HG02642 (cell line): ENCODE data around the gene MIEN1.
"Not testable (repeated sequence)": the region's sequence is repeated elsewhere in the genome, so short reads cannot be mapped to it uniquely, and the experiment has no call there.

ENCODE experiments used
- ATAC-seq: cut with Tn5 transposase; IDR thresholded peaks from one replicate; pipeline ENCODE4 v1.9.1; 2021; ENCODE audit warnings: mild to moderate bottlenecking; ENCODE audit not compliant: unreplicated experiment, poor library complexity

The MIEN1 gene

DNA sequence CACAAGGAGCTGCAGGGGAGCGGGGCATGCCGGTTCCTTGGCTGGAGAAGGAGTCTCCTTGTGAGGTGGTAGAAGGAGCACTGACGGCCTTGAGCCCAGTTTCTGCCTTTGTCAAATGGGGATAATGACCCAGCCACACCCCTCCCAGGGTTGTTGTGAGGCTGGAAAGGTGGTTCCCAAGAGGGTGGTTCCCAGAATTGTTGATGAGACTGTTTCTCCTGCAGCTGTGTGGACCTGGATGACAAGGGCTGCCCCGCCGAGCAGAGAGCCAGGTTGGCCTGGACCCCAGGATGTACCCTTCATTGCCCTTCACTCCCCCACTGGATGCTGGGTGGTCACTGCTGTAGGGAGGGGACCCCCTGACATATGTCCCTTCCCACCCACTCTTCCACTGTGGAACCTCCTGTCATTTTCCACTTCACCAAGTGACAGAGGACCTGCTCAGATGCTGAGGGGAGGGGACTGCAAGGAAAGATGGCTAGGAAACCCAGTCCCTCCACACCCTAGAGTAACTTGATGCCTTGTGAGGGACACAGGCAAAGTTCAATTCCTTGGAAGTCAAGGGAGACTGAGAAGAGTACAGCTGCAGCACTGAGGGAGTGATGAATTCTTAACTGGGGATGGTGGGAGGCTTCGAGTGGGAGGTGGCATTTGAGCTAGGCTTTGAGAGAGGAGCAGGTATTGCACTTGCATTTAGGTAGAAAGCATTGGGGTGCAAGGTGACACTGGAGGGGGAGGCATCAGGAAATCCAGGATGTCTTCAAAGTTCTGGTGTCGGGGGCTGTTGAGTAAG, 10.6 kb downstream of the MIEN1 start:
- ATAC-seq = no peak

DNA sequence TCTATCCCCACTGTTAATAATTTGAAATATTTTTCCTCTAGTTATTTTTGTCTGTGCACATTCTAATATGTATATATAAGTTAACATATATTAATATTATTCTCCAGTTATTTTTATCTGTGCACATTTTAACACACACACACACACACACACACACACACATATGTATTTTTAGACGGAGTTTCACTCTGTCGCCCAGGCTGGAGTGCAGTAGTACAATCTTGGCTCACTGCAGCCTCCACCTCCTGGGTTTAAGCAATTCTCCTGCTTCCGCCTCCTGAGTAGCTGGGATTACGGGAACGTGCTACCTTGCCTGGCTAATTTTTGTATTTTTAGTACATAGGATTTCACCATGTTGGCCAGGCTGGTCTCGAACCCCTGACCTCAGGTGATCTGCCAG, 12.7 kb downstream of the MIEN1 start:
- no peak for ATAC-seq

DNA sequence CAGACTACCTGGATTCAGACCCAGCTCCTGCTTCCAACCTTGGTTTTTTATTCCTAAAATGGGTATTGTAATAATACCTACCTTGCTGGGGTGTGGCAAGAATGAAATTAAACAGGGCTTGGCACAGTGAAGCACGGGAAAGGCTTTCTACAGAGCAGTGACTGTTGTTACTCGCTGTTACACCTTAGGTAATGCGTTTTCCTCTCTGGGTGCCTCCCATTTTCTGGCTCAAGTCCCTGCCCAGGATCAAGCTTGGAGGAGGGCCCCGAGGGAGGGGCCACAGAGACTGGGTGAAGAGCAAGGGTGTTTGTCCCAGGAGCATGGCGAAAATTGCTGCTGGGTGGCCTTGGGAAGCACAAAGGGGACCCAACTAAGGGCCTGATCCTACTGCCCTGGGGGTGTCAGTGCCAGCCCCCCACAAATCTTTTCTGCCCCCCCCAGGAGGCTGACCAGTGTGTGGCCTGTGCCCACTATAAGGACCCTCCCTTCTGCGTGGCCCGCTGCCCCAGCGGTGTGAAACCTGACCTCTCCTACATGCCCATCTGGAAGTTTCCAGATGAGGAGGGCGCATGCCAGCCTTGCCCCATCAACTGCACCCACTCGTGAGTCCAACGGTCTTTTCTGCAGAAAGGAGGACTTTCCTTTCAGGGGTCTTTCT, 13.3 kb downstream of the MIEN1 start:
- no peak for ATAC-seq

DNA sequence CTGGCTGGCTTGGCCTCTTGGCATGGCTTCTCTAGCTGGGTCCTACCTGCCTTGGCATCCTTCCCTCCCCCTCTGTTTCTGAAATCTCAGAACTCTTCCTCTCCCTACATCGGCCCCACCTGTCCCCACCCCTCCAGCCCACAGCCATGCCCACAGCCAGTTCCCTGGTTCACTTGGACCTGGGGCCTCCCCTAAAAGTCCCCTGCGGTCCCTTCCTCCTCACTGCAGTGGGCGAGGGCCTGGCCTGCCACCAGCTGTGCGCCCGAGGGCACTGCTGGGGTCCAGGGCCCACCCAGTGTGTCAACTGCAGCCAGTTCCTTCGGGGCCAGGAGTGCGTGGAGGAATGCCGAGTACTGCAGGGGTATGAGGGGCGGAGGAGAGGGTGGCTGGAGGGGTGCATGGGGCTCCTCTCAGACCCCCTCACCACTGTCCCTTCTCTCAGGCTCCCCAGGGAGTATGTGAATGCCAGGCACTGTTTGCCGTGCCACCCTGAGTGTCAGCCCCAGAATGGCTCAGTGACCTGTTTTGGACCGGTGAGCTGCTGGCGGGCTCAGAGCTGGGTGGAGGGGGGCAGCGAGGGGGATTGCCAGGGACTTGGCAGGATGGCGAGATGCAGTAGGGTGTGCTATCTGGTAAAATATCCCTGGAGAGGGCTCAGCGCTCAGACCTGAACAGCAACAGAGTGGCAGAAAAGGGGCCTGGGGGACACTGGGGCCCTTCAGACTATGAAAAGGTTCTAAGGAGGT, 14.1 kb downstream of the MIEN1 start:
- no peak for ATAC-seq

DNA sequence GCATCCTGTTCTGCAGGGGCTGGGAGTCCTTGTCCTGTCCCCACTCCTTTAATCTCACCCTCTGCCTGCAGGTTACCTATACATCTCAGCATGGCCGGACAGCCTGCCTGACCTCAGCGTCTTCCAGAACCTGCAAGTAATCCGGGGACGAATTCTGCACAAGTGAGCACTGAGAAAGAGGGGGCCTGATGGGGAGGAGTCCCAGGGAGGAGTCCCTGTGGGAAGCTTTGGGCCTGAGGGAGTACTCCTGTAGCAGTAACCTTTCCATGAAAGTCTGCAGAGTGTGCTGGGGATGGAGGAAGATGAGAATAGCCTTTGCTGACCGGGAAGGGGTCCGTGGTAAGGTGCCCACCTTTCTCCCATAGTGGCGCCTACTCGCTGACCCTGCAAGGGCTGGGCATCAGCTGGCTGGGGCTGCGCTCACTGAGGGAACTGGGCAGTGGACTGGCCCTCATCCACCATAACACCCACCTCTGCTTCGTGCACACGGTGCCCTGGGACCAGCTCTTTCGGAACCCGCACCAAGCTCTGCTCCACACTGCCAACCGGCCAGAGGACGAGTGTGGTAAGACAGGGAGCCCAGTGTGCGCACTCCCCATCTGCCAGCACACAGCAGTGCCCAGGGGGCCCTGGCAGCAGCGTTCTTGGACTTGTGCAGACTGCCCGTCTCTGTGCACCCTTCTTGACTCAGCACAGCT, 14.8 kb downstream of the MIEN1 start:
- no peak for ATAC-seq

DNA sequence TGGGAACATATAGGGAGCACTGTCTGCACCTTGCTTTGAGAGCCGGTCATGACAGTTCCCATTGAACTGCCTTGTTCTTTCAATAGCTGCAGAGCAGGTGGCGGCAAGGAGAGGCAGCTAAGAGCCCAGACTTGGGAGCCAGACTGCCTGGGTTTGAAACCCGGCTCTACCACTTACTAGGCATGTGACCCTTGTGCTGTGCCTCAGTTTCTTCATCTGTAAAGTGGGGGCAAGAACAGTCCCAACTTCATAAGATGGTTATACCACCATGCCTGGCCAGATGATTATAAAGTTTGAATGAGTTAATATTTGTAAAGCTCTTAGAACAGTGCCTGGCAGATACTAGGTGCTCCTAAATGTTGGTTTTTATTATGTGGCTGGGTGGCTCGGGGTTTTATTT, 16.1 kb downstream of the MIEN1 start:
- ATAC-seq = no peak

DNA sequence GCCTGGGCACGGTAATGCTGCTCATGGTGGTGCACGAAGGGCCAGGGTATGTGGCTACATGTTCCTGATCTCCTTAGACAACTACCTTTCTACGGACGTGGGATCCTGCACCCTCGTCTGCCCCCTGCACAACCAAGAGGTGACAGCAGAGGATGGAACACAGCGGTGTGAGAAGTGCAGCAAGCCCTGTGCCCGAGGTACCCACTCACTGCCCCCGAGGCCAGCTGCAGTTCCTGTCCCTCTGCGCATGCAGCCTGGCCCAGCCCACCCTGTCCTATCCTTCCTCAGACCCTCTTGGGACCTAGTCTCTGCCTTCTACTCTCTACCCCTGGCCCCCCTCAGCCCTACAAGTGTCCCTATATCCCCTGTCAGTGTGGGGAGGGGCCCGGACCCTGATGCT, 18.5 kb downstream of the MIEN1 start:
- ATAC-seq = no peak

DNA sequence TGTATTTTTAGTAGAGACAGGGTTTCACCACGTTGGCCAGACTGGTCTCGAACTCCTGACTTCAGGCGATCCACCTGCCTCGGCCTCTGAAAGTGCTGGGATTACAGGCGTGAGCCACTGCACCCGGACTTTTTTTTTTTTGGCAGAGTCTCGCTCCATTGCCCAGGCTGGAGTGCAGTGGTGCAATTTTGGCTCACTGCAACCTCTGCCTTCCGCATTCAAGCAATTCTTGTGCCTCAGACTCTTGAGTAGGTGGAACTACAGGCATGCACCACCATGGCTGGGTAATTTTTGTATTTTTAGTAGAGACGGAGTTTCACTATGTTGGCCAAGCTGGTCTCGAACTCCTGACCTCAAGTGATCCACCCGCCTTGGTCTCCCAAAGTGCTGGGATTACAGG, 19.3 kb downstream of the MIEN1 start:
- ATAC-seq = not testable (repeated sequence)

GRCh38 chr17:39709998-39710964, 20.1 kb downstream of the MIEN1 start:
- no peak for ATAC-seq

DNA sequence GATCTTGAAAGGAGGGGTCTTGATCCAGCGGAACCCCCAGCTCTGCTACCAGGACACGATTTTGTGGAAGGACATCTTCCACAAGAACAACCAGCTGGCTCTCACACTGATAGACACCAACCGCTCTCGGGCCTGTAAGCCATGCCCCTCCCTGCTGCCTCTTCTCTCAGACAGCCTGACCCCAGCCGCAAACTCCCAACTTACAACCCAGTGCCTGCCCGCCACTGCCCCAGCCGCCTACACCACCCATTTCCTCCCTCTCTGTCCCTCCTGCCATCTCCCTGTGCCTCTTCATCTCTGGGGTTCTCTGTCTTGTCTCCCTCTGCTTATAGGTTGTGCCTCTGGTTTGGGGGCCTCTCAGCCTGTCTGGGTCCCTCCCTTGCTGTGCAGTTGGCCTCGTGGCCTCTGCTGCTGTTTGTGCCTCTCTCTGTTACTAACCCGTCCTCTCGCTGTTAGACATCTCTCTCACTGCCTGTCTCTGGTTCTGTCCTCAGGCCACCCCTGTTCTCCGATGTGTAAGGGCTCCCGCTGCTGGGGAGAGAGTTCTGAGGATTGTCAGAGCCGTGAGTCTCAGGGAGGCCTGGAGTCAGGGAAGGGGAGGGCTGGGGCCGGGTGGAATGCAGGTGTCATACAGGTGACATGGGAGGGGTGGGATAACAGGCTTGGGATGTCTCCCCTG, 20.9 kb downstream of the MIEN1 start:
- ATAC-seq = no peak

DNA sequence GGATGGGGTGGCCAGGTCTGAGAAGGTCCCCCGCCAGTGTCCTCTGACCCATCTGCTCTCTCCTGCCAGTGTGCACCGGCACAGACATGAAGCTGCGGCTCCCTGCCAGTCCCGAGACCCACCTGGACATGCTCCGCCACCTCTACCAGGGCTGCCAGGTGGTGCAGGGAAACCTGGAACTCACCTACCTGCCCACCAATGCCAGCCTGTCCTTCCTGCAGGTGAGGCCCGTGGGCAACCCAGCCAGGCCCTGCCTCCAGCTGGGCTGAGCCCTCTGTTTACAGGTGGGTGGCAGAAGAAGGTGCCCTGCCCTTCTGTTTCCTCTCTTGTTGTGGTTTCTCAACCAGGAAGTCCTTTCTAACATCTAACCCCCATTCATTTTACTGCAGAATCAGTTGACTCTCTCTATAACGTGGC, 23.4 kb downstream of the MIEN1 start:
- ATAC-seq = no peak

DNA sequence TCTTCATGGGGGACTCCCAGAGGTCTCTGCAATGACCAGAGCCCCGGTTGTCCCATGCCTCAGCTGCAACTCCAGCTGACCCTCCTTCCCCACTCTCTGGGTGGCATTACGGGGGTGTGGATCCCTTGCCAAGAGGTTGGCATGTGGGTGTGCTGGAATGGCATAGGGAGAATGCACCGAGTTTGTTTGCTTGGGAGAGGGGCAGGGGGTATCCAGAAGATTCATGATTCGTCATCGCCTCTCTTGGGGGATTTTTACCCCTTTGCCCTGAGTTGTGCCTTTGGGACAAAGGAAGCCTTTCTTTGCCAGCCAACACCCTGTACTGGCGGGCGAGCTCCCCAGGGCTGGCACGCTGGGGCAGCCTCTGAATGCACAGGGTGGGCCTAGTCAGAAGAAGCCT, 23.9 kb downstream of the MIEN1 start:
- no peak for ATAC-seq

DNA sequence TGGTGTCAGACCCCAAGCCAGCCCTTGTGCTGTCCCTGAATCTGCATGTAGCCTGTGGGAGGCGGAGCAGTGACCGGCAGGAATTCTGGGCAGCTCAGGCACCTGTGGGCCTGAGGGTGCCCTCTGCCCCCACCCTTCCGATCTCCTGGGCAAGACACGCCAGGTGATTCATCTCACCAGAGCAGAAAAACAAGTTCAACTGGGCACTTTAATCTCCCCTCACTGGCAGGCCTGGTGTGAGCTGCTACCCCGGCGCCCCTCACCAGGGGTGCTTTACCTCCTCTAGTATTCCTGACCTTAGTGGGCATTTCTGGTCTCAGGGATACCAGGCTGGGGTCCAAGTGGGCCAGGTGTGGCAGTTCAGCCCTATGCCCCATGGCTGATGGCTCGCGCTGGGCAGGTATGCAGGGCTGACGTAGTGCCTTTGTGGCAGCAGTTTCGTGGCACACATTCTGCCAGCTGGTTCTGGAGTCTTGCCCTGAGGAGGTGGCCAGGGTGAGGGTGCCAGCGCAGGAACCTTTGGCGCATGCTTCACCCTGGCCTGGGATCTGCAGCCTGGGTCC, 24.5 kb downstream of the MIEN1 start:
- ATAC-seq = no peak

DNA sequence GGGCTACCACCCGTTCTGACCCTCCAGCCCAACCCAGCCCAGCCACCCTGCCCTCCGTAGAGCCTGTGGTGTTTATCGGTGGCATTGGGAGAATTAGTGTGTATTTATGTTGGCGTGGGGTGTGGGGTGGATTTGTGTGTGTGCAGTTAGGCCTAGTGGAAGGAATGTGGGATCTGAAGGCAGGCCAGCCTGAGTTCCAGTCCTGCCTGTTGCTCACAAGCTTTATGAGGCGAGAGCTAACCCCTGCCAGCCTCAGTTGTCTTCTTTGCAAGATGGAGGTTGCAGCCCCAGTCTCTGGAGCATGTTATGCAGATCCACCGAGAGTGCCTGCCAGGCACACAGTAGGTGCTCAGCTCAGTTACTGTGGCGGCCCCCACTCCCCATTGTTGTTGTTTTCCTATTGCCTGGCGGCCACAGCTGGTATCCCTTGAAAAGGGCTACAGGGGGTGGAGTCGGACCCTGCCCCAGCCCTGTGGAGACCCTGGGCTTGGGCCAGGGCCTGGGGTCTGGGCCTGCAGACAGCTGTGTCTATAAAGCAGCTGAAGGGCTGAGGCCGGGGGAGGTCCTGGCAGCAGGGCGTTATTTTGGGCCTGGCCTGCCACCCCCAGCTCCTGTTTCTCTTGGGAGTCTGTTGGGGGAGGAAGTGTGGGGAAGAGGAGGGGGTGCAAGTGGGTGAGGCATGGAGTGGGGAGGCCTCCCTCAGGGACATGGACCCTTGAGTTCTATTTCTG, 25.3 kb downstream of the MIEN1 start:
- ATAC-seq = no peak

- ATAC-seq = no peak
Measured at GRCh38 chr17:39703913-39704312, 26.4 kb downstream of the MIEN1 start.

DNA sequence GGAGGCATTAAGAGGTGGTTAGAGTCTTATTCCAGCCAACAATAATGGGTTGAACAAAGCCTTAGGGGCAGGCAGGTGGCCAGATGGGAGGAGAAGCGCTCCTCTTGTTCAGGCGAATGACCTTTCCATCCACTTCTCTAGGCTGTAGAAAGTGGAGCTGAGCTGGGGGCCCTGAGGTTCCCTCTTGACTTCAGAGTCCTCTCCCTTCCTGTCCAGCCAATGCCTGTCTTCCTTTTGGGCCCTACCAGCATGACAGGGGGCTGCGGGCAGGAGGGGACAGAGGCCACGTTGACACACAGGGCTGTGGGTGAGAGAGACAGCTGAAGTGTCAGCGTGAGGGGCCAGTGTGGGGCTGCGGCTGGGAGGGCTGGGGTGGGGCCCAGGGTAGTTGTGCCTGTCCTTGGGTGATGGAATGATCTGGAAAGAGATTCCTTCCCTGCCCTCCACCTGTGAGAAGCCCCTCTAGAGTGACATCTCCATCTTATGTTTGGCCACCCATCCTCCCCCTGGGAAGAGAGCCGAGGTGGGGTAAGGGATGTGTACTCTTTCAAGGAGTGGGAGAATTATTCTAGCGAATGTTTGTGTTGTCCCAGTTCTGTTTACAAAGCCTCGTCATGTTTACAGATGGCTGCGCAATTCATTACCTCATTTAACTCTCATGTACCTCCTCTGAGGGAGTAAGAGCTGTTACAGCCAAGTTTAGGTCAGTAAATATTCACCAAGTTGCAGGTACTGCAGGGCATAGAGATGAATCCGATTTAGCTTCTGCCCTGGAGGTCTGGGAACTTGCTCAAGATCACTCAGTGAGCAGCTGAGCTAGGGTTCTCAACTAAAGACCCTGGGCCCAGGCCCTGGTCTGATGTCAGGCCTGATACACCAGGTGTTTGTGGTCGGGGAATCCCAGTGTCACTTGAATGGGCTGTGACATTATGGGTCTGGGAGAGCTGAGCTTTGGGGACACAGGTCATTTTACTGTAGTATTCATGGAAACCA, 27.1 kb downstream of the MIEN1 start:
- no peak for ATAC-seq
